Loucy (cell line): Measurements from ENCODE around the gene KIRREL3.

ENCODE experiments used
- EZH2phosphoT487 ChIP-seq: fragments of 200-600 bp; IDR thresholded peaks from 2 replicates; pipeline ENCODE4 v1.6.1; 2018; ENCODE audit warnings: antibody characterized with exemption, mild to moderate bottlenecking, moderate library complexity, borderline replicate concordance
- TF ChIP-seq, protein P1 (sequence below): fragments of 200-600 bp; sonication (generic); conservative IDR thresholded peaks from 2 replicates; pipeline ENCODE4 v1.5.1; 2014; ENCODE audit warnings: mild to moderate bottlenecking, antibody characterized with exemption, low read length

DNA sequence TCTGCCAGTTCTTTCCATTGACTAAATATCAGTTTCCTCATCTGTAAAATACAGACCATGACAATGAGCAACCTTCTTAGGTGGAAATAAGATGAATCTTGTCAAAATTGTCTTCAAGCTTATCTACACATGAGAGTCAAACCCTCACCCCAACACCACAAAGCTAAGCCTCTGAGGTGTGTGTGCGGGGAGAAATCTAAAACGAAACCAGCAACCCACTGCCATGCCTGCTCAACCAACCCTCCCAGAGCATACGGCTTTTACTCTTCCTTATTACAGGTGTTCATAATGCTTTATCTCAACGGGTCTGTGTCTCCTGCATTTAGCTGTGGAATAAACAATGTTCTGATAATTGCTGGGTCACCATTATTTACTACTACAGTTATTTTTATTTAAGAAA lies 235.4 kb downstream of the KIRREL3 start:
- TF ChIP-seq, protein P1, sequence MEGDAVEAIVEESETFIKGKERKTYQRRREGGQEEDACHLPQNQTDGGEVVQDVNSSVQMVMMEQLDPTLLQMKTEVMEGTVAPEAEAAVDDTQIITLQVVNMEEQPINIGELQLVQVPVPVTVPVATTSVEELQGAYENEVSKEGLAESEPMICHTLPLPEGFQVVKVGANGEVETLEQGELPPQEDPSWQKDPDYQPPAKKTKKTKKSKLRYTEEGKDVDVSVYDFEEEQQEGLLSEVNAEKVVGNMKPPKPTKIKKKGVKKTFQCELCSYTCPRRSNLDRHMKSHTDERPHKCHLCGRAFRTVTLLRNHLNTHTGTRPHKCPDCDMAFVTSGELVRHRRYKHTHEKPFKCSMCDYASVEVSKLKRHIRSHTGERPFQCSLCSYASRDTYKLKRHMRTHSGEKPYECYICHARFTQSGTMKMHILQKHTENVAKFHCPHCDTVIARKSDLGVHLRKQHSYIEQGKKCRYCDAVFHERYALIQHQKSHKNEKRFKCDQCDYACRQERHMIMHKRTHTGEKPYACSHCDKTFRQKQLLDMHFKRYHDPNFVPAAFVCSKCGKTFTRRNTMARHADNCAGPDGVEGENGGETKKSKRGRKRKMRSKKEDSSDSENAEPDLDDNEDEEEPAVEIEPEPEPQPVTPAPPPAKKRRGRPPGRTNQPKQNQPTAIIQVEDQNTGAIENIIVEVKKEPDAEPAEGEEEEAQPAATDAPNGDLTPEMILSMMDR: no peak
- no peak for TF ChIP-seq EZH2phosphoT487
